Kidney (tissue), 14 donors: ENCODE results near the gene TGIF1. TPM values are rescaled to one million over a fixed set of nuclear protein-coding genes. Genes with fewer than 3 reads are reported as not detected.

Source experiments
- DNase-seq, 5 donors: peaks; one replicate each; pipeline ENCODE4 v3.0.0-alpha.2; 2013 to 2020
- FAIRE-seq: peaks from 2 replicates; lab custom pipeline; 2012; peaks lifted over from hg19 to GRCh38; lab: Jason Lieb, UNC
- H3K27ac ChIP-seq, 2 donors: one replicate each; pipeline ENCODE4 v1.7.0; 2013; ENCODE audit warnings: low read depth in 2 of 2, low read length in 2 of 2, inconsistent platforms in 1 of 2
- H3K27me3 ChIP-seq: one replicate; pipeline ENCODE4 v1.7.1; 2013; ENCODE audit warnings: low read length, inconsistent platforms; ENCODE audit not compliant: control insufficient read depth, insufficient read depth
- H3K36me3 ChIP-seq, 3 donors: one replicate each; pipeline versions ENCODE4 v1.7.0 to v1.7.1; 2013; ENCODE audit warnings: low read length in 3 of 3, control low read depth in 1 of 3, inconsistent platforms in 1 of 3; ENCODE audit not compliant: insufficient read depth in 3 of 3, control insufficient read depth in 2 of 3
- H3K4me1 ChIP-seq, 3 donors: one replicate each; pipeline versions ENCODE4 v1.7.0 to v1.7.1; 2013; ENCODE audit warnings: low read length in 3 of 3, inconsistent platforms in 1 of 3, low read depth in 1 of 3; ENCODE audit not compliant: control insufficient read depth in 2 of 3, insufficient read depth in 2 of 3
- H3K4me3 ChIP-seq, 3 donors: one replicate each; pipeline versions ENCODE4 v1.7.0 to v1.8.1; 2013; ENCODE audit warnings: low read length in 3 of 3, control low read depth in 1 of 3, inconsistent platforms in 1 of 3
- H3K9ac ChIP-seq, 3 donors: one replicate each; pipeline versions ENCODE4 v1.7.0 to v1.7.1; 2013; ENCODE audit warnings: low read length in 3 of 3, control low read depth in 1 of 3, inconsistent platforms in 1 of 3
- H3K9me3 ChIP-seq, 3 donors: one replicate each; pipeline versions ENCODE4 v1.7.0 to v1.7.1; 2013; ENCODE audit warnings: low read length in 3 of 3, control low read depth in 1 of 3, inconsistent platforms in 1 of 3; ENCODE audit not compliant: control insufficient read depth in 2 of 3, insufficient read depth in 1 of 3
- CTCF ChIP-seq: IDR thresholded peaks from 3 replicates; pipeline ENCODE4 v1.5.1; 2012; ENCODE audit warnings: mild to moderate bottlenecking, moderate library complexity, borderline replicate concordance; ENCODE audit not compliant: insufficient read depth; ENCODE audit errors: extremely low read depth
- intact Hi-C: fragments of 100-400 bp; cut with DNase I; formaldehyde crosslinking; loops from one replicate; pipeline ENCODE4 v1.11.1; 2022
- polyA plus RNA-seq: library from polyadenylated mRNA; stranded (reverse); fragments of 350-450 nt; fragmentation: Illumina TruSeq; extraction: RNeasy Lipid Tissue Mini Kit (QIAGEN cat#74804); gene quantifications from one replicate; pipeline ENCODE4 v1.2.3, GENCODE V29; 2014; ENCODE audit warnings: low read depth, low replicate concordance; ENCODE audit not compliant: insufficient read depth
- total RNA-seq: library from RNA; stranded (reverse); fragmentation: NEBNext Ultra II Directional; extraction: Animal tissue kit (Norgen Biotek cat#: 25700); gene quantifications from one replicate; pipeline ENCODE4 v1.2.1, GENCODE V29; 2021
- donor health status: control.
- donor health status: control.
- donor health status: control.
- donor health status: control.
- donor health status: control.
- donor health status: DM: yes; HTN: yes; CAD: no.
- donor health status: Normal renal cell carcinoma (clear cell type).

TGIF1 gene
- total and polyA plus RNA-seq, 2 donors from 2014 or later = 38.5 to 93.8 TPM

- FAIRE-seq = no peak
- Histone ChIP-seq H3K4me1 (peaks cover 0 to 8% (median 4%) of the 10 kb centered on the region in 3 donors), H3K9ac (no peak overlapping the region), H3K27me3 (no peaks in the 10 kb centered on the region), H3K27ac (no peak overlapping the region), H3K9me3 (no peaks in the 10 kb centered on the region), H3K36me3 (peaks cover 0 to 13% (median 3%) of the 10 kb centered on the region in 3 donors), H3K4me3 (no peak overlapping the region)
- DNase-seq = no peak
- no peak for TF ChIP-seq CTCF
- intact Hi-C loops = no loop called here
These were observed 13.1 kb downstream of the TGIF1 start for GRCh38 chr18:3463051-3463450.

GRCh38 chr18:3466045-3466444, 16.1 kb downstream of the TGIF1 start:
- Histone ChIP-seq H3K27ac (no peak overlapping the region), H3K9me3 (no peaks in the 10 kb centered on the region), H3K36me3 (peaks cover 0 to 2% (median 0%) of the 10 kb centered on the region in 3 donors), H3K9ac (no peak overlapping the region), H3K4me1 (peaks cover 0 to 8% (median 0%) of the 10 kb centered on the region in 3 donors), H3K27me3 (no peaks in the 10 kb centered on the region), H3K4me3 (no peak overlapping the region)
- TF ChIP-seq CTCF = no peak
- FAIRE-seq (no peak), DNase-seq (peak in 2 of 5 donors; percentile 30 to 49)
- intact Hi-C loops = no loop called here

- H3K27ac ChIP-seq = no peak overlapping the region
- no peak for FAIRE-seq
- no peak for TF ChIP-seq CTCF
- DNase-seq = no peak
- H3K4me3 ChIP-seq = no peak overlapping the region
- no peaks in the 10 kb centered on the region for H3K36me3 ChIP-seq
- H3K27me3 ChIP-seq = no peaks in the 10 kb centered on the region
- peaks cover 0 to 8% (median 0%) of the 10 kb centered on the region in 3 donors for H3K4me1 ChIP-seq
- H3K9ac ChIP-seq = no peak overlapping the region
- intact Hi-C loops = no loop called here
- no peaks in the 10 kb centered on the region for H3K9me3 ChIP-seq
These were observed 16.9 kb downstream of the TGIF1 start for GRCh38 chr18:3466872-3467271.
